K562 (cell line): Measurements from ENCODE around the gene SERPINA12. TPM values are rescaled to one million over a fixed set of nuclear protein-coding genes. Genes with fewer than 3 reads are reported as not detected.

ENCODE experiments used
- ATAC-seq: fragments of 200-7000 bp; cut with Tn5 transposase; 3 replicates; pipeline ENCODE4 v1.9.1; 2020; ENCODE audit warnings: moderate library complexity
- BruUV-seq: library from RNA; stranded (reverse); fragments of 400-500 nt; replicated peaks from 2 replicates; lab custom pipeline; 2021; lab: Mats Ljungman, UMichigan
- CTCF ChIA-PET: fragments of 300-600 bp; formaldehyde crosslinking; extraction: SDS; loops from one replicate; lab custom pipeline; 2021; ENCODE audit warnings: low intra/inter-chr PET ratio; lab: Yijun Ruan, JAX
- POLR2A ChIA-PET: fragments of 300-600, 350-650 bp; sonication (Branson Sonifier 250); formaldehyde crosslinking; extraction: SDS; loops from one replicate; lab custom pipeline; 2021; ENCODE audit warnings: antibody characterized with exemption, inconsistent platforms; lab: Yijun Ruan, JAX
- DNase-seq, 4 experiments: peaks; one replicate each; pipeline versions ENCODE4 v3.0.0 to v3.0.0-alpha.2; 2011 to 2018; ENCODE audit warnings: low spot score in 3 of 4, mixed read lengths in 3 of 4; ENCODE audit errors: extremely low read depth in 1 of 4
- FAIRE-seq: peaks from 2 replicates; lab custom pipeline; 2011; peaks lifted over from hg19 to GRCh38; lab: Jason Lieb, UNC
- H2AFZ ChIP-seq: 2 replicates; pipeline ENCODE4 v1.6.0; 2011; ENCODE audit warnings: low read depth, low read length, control low read depth, inconsistent platforms
- H3K27ac ChIP-seq: fragments of 200-600 bp; 3 replicates; pipeline ENCODE4 v1.8.0; 2011; ENCODE audit warnings: low read depth, mild to moderate bottlenecking, control low read depth, inconsistent platforms, low read length, moderate library complexity, mixed read lengths; ENCODE audit errors: extremely low read depth
- H3K27me3 ChIP-seq, 2 experiments: fragments of 300-600 bp in 1 of 2; 2 replicates in 1 of 2; 3 replicates in 1 of 2; pipeline versions ENCODE4 v1.6.0 to v1.8.0; 2011; ENCODE audit warnings: inconsistent platforms in 2 of 2, low read length in 2 of 2, mild to moderate bottlenecking in 1 of 2, mixed read lengths in 1 of 2, moderate library complexity in 1 of 2; ENCODE audit not compliant: control insufficient read depth in 2 of 2, insufficient read depth in 2 of 2
- H3K36me3 ChIP-seq: fragments of 300-600 bp; 3 replicates; pipeline ENCODE4 v1.8.0; 2011; ENCODE audit warnings: mild to moderate bottlenecking, low read length, inconsistent platforms; ENCODE audit not compliant: control insufficient read depth, insufficient read depth
- H3K4me1 ChIP-seq, 2 experiments: fragments of 200-600 bp in 1 of 2; replicated peaks in 1 of 2; 2 replicates in 1 of 2; 3 replicates in 1 of 2; pipeline versions ENCODE4 v1.5.1 to v1.8.0; 2011; ENCODE audit warnings: inconsistent platforms in 2 of 2, low read length in 2 of 2, mild to moderate bottlenecking in 1 of 2, mixed read lengths in 1 of 2, moderate library complexity in 1 of 2; ENCODE audit not compliant: control insufficient read depth in 2 of 2, insufficient read depth in 2 of 2
- H3K4me2 ChIP-seq: 2 replicates; pipeline ENCODE4 v1.6.1; 2011; ENCODE audit warnings: low read length, control low read depth, inconsistent platforms, mixed read lengths; ENCODE audit not compliant: insufficient read depth
- H3K4me3 ChIP-seq: fragments of 200-600 bp; sonication (generic), shearing (Covaris generic); 2 replicates; pipeline ENCODE4 v1.5.1; 2016; ENCODE audit warnings: control low read depth, inconsistent platforms
- H3K79me2 ChIP-seq: fragments of 200-600 bp; 3 replicates; pipeline ENCODE4 v1.8.0; 2011; ENCODE audit warnings: low read length, inconsistent platforms; ENCODE audit not compliant: control insufficient read depth, insufficient read depth
- H3K9ac ChIP-seq, 2 experiments: 2 replicates each; pipeline versions ENCODE4 v1.6.0 to v1.6.1; 2011; ENCODE audit warnings: low read depth in 2 of 2, low read length in 2 of 2, control low read depth in 1 of 2, inconsistent platforms in 1 of 2, mild to moderate bottlenecking in 1 of 2, mixed read lengths in 1 of 2; ENCODE audit not compliant: insufficient read depth in 1 of 2
- H3K9me1 ChIP-seq: one replicate; pipeline ENCODE4 v1.6.0; 2011; ENCODE audit warnings: inconsistent platforms, mild to moderate bottlenecking, low read length, moderate library complexity; ENCODE audit not compliant: control insufficient read depth, insufficient read depth
- H3K9me3 ChIP-seq: replicated peaks from 2 replicates; pipeline ENCODE4 v1.5.1; 2011; ENCODE audit warnings: low read depth, low read length, inconsistent platforms; ENCODE audit not compliant: control insufficient read depth, insufficient read depth
- H4K20me1 ChIP-seq: replicated peaks from 2 replicates; pipeline ENCODE4 v1.6.1; 2011; ENCODE audit warnings: low read length, inconsistent platforms, mixed read lengths; ENCODE audit not compliant: control insufficient read depth, insufficient read depth
- ELF4 ChIP-seq: fragments of 450-650 bp; formaldehyde crosslinking; IDR thresholded peaks from 2 replicates; pipeline ENCODE4 v1.4.0; 2022; ENCODE audit warnings: missing genetic modification characterization
- GABPB2 ChIP-seq: fragments of 250-450 bp; sonication (Bioruptor Pico); conservative IDR thresholded peaks from 2 replicates; pipeline ENCODE4 v1.5.1; 2021; ENCODE audit warnings: mild to moderate bottlenecking
- KAT8 ChIP-seq: fragments of 450-650 bp; IDR thresholded peaks from 2 replicates; pipeline ENCODE4 v1.6.1; 2016; ENCODE audit warnings: low read depth, mild to moderate bottlenecking
- MYBL2 ChIP-seq, 2 experiments: fragments of 450-650 bp in 1 of 2; sonication (generic) in 1 of 2; formaldehyde crosslinking in 1 of 2; IDR thresholded peaks; 2 replicates each; pipeline versions ENCODE4 v1.6.1 to v1.8.1; 2017 to 2022; ENCODE audit warnings: borderline replicate concordance in 1 of 2, inconsistent platforms in 1 of 2, low read depth in 1 of 2, mild to moderate bottlenecking in 1 of 2, missing genetic modification reagents in 1 of 2, moderate library complexity in 1 of 2
- PREB ChIP-seq: sonication (generic); formaldehyde crosslinking; IDR thresholded peaks from 2 replicates; pipeline ENCODE4 v1.8.1; 2023; ENCODE audit warnings: mild to moderate bottlenecking, missing genetic modification reagents
- PRMT5 ChIP-seq: sonication (generic); formaldehyde crosslinking; IDR thresholded peaks from 2 replicates; pipeline ENCODE4 v1.5.0; 2020; ENCODE audit warnings: missing genetic modification reagents
- PURB ChIP-seq: sonication (generic); formaldehyde crosslinking; IDR thresholded peaks from 2 replicates; pipeline ENCODE4 v1.9.0; 2021; ENCODE audit warnings: low read depth, mild to moderate bottlenecking, missing genetic modification reagents
- TCF7L2 ChIP-seq: fragments of 150-350 bp; IDR thresholded peaks from 2 replicates; pipeline ENCODE4 v1.6.1; 2016; ENCODE audit warnings: low read depth, mild to moderate bottlenecking, low read length, moderate library complexity
- ZBTB12 ChIP-seq: fragments of 250-450 bp; sonication (Bioruptor Pico); IDR thresholded peaks from 2 replicates; pipeline ENCODE4 v1.4.0; 2020
- ZKSCAN8 ChIP-seq: fragments of 200-800 bp; sonication (Bioruptor generic); IDR thresholded peaks from 2 replicates; pipeline ENCODE4 v1.6.1; 2016; ENCODE audit warnings: missing genetic modification characterization, missing compliant biosample characterization
- ZNF197 ChIP-seq: fragments of 200-800 bp; sonication (Bioruptor generic); IDR thresholded peaks from 2 replicates; pipeline ENCODE4 v1.6.1; 2016; ENCODE audit warnings: low read depth, missing genetic modification characterization, missing compliant biosample characterization
- ZNF507 ChIP-seq: conservative IDR thresholded peaks from 2 replicates; pipeline ENCODE4 v1.6.1; 2017; ENCODE audit warnings: missing genetic modification characterization, missing compliant biosample characterization
- ZNF586 ChIP-seq: fragments of 450-650 bp; formaldehyde crosslinking; conservative IDR thresholded peaks from 2 replicates; pipeline ENCODE4 v1.4.0; 2020; ENCODE audit warnings: mild to moderate bottlenecking, moderate library complexity
- WGBS: fragments of 100-300 bp; shearing (Covaris generic); methylation state at CpG from one replicate; pipeline ENCODE4 v1.1.6; 2016; ENCODE audit warnings: low coverage, mixed read lengths; ENCODE audit not compliant: insufficient coverage; ENCODE audit errors: missing lambda C conversion rate; 5-methylcytosine and 5-hydroxymethylcytosine counted together
- in situ Hi-C: fragments of 300-500 bp; cut with MboI; formaldehyde crosslinking; loops from 4 replicates; pipeline ENCODE4 v1.15.0; 2018; ENCODE audit warnings: inconsistent platforms, mixed read lengths
- intact Hi-C: fragments of 100-400 bp; cut with micrococcal nuclease; formaldehyde crosslinking; loops from 2 replicates; pipeline ENCODE4 v1.14.2; 2022
- polyA plus RNA-seq, 8 experiments: library from polyadenylated mRNA; depleted of rRNA in 4 of 8; stranded (reverse) in 5 of 8; unstranded in 3 of 8; fragments of >200 nt; fragmentation: Nextera tagmentation in 2 of 8; fragmentation: Illumina TruSeq in 1 of 8; extraction: Ambion mirVana in 2 of 8; extraction: Trizol in 1 of 8; gene quantifications; 2 replicates each; pipeline versions ENCODE4 v1.2.1 to v1.2.3, GENCODE V29; 2011 to 2014; ENCODE audit warnings: inconsistent platforms in 1 of 8, missing spikeins in 1 of 8
- total RNA-seq, 7 experiments: library from RNA; depleted of rRNA in 6 of 7; stranded (reverse); fragments of >200 nt in 6 of 7; fragmentation: Illumina TruSeq in 2 of 7; extraction: Trizol in 2 of 7; gene quantifications; 2 replicates each; pipeline versions ENCODE4 v1.2.1 to v1.2.3, GENCODE V29; 2011 to 2021; ENCODE audit warnings: low replicate concordance in 1 of 7
- TF ChIP-seq, protein P1 (sequence below): fragments of 250-450 bp; sonication (Bioruptor Pico); IDR thresholded peaks from 2 replicates; pipeline ENCODE4 v1.8.0; 2022; ENCODE audit warnings: inconsistent platforms, mild to moderate bottlenecking, moderate library complexity, borderline replicate concordance
- TF ChIP-seq, protein P2 (sequence below): IDR thresholded peaks from 2 replicates; pipeline ENCODE4 v1.6.1; 2011; ENCODE audit not compliant: insufficient read length; ENCODE audit errors: extremely low read depth
- TF ChIP-seq, protein P3 (sequence below): fragments of 250-450 bp; sonication (Bioruptor Pico); IDR thresholded peaks from 2 replicates; pipeline ENCODE4 v1.5.1; 2021; ENCODE audit warnings: mild to moderate bottlenecking

Gene SERPINA12
- total and polyA plus RNA-seq, 9 of the 15 experiments (the other 6 are each of a cell fraction or from before 2014, with no cell fraction given) = not detected

DNA sequence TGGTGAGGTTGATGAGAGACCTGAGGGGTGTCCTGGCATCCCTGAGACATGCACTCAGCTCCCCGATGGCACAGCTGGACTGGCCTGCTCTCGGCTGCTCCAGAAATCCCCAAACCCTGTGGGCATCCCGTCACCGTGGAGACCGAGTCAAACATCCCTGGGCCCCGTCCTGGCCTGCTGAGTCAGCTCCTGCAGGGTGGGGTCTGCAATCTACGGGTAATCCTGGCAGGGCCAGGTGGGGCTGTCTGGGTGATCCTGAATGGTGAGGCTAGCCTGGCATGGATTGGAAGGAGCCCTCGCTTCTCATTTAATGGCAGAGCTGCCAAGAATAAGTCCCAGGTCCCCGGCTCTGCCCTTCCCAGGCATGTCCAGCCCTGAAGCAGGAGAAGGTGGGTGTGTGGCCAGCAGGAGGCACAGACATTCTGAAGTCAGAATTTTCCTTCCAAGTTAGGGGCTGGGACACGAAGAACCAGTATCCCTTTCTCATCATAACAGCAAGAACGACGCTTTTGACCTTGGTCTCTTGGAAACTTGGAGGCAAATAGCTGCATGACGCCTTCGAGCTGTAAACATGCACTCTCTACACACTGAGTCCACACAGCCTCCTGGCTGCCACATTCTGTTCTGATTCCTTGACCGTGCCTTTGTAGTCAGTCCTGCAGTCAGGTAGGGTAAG is 34.3 kb upstream of the SERPINA12 start:
- no peak for FAIRE-seq
- Histone ChIP-seq H3K9me1 (no peaks in the 10 kb centered on the region), H2AFZ (no peak overlapping the region), H3K27ac (no peak overlapping the region), H3K36me3 (no peaks in the 10 kb centered on the region), H4K20me1 (no peaks in the 10 kb centered on the region), H3K9me3 (no peaks in the 10 kb centered on the region), H3K79me2 (no peaks in the 10 kb centered on the region), H3K27me3 (peaks cover 0 to 6% of the 10 kb centered on the region in 2 experiments; a peak in 2 of 5 replicates), H3K4me3 (no peak overlapping the region), H3K4me1 (no peaks in the 10 kb centered on the region), H3K4me2 (no peak overlapping the region), H3K9ac (no peak overlapping the region; a peak in 1 of 4 replicates)
- in situ Hi-C loops = no loop called here
- DNase-seq = no peak
- intact Hi-C loops = no loop called here
- ChIA-PET POLR2A (interaction anchor here (0.8 kb wide), 1 partner anchor 8 kb away, joined by 3 read pairs; no protein-coding TSS in a partner anchor), CTCF (no interaction called here)
- no peak for ATAC-seq
- WGBS = 0% methylated on average over 12 of the region's 15 CpGs
- no TSS peak for BruUV-seq
- TF ChIP-seq, protein P1, sequence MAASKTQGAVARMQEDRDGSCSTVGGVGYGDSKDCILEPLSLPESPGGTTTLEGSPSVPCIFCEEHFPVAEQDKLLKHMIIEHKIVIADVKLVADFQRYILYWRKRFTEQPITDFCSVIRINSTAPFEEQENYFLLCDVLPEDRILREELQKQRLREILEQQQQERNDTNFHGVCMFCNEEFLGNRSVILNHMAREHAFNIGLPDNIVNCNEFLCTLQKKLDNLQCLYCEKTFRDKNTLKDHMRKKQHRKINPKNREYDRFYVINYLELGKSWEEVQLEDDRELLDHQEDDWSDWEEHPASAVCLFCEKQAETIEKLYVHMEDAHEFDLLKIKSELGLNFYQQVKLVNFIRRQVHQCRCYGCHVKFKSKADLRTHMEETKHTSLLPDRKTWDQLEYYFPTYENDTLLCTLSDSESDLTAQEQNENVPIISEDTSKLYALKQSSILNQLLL (CRISPR knock-in tag) = no peak
- TF ChIP-seq ZNF586 (CRISPR knock-in tag) (no peak), PREB (no peak), MYBL2 (IDR thresholded peaks at IDR 0.05; ENCODE audit: low read depth) (no peak), MYBL2 (CRISPR knock-in tag; IDR thresholded peaks at IDR 0.05; ENCODE audit: borderline replicate concordance) (no peak), TCF7L2 (no peak), PURB (CRISPR knock-in tag) (no peak), PRMT5 (CRISPR knock-in tag) (no peak), ZKSCAN8 (CRISPR knock-in tag) (no peak), ZNF197 (no peak), GABPB2 (CRISPR knock-in tag) (no peak), ZBTB12 (CRISPR knock-in tag) (no peak), ZNF507 (tag) (no peak), KAT8 (no peak), ELF4 (CRISPR knock-in tag) (no peak)
- TF ChIP-seq, protein P2, sequence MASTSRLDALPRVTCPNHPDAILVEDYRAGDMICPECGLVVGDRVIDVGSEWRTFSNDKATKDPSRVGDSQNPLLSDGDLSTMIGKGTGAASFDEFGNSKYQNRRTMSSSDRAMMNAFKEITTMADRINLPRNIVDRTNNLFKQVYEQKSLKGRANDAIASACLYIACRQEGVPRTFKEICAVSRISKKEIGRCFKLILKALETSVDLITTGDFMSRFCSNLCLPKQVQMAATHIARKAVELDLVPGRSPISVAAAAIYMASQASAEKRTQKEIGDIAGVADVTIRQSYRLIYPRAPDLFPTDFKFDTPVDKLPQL = no peak
- TF ChIP-seq, protein P3, sequence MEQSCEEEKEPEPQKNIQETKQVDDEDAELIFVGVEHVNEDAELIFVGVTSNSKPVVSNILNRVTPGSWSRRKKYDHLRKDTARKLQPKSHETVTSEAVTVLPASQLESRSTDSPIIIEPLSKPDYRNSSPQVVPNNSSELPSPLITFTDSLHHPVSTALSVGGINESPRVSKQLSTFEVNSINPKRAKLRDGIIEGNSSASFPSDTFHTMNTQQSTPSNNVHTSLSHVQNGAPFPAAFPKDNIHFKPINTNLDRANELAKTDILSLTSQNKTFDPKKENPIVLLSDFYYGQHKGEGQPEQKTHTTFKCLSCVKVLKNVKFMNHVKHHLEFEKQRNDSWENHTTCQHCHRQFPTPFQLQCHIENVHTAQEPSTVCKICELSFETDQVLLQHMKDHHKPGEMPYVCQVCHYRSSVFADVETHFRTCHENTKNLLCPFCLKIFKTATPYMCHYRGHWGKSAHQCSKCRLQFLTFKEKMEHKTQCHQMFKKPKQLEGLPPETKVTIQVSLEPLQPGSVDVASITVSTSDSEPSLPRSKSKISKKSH = no peak
